RPMI8226 (cell line): ENCODE results near the gene CENPW.

Experiments used
- DNase-seq: peaks from one replicate; pipeline ENCODE4 v3.0.0-alpha.2; 2015

Gene CENPW

DNA sequence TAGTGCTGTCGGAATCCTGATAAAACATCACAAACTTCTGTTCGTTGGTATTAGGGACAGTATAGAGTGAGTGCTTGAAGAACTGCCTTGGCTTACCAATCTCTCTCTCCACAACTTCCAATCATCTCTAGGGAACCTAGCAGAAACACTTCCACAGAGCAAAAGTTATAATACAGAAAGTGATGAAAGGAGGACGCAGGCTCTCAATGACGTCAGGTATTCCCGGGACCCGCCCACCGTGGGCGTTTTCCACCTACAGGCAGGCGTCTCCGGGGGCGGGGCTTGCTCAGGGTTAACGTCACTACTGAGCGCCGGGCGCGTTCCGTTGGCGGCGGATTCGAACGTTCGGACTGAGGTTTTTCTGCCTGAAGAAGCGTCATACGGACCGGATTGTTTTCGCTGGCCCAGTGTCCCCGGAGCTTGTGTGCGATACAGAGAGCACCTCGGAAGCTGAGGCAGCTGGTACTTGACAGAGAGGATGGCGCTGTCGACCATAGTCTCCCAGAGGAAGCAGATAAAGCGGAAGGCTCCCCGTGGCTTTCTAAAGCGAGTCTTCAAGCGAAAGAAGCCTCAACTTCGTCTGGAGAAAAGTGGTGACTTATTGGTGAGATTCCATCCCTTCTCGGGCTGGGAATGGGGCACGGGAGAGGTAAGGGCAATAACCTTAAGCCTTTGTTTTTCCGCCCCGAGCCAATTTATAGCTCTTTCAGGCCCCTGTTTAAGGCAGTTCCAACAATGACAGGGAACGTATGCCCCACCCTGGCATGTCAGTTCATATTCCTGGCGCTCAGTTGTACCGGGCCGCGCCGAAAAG, at the start of gene CENPW:
CENPW (plus strand) TSS at position 320 of the 814 bp plus-strand sequence; CDS start at position 479, 159 bp downstream.
- DNase-seq, result peak; percentile 91

DNA sequence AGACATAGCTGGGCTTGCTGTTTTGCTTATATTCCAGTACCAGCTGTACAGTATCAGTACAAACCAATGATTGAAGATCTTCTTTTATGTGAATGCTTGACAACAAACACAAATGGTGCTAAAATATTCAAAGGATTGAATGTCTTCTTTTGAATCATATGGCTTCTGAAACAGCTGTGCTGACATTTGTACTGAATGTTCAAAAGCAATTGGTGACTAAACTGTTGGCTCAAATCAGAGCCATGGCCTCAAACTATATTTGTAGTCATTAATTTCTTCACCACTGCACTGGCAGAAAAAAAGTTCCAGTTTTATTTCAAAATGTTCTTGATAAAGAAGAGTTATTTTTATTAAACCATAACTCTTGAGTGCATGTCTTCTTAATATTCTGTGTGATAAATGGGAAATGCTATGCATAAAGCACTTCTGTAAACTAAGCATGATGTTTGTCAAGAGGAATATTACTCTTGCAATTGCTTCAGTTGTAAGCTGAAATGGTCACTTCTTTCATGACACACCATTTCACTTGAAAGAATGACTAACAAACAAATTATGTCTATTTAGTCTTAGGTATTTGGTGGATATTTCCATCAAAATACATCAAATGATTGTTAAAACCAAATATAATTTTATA, 45.9 kb upstream of the CENPW start:
- no peak for DNase-seq

DNA sequence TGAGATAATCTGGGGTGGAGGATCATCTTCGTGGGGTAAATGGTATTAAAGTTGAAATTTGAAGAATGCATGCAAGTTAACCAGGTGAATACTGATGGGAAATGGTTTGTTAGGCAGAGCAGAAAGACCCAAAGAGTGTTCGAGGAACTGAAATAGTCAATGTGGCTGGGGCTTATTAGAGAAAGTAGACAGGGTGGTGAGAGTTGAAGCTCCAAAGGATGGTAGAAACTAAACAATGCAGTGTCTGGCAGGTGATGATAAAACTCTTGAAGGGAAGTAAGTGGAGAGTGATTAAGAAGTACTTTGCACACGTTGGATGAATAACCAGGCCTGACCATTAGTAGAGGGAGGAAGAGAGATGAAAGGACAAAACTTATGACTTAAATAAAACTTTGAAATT, 39.8 kb upstream of the CENPW start:
- DNase-seq, result no peak

DNA sequence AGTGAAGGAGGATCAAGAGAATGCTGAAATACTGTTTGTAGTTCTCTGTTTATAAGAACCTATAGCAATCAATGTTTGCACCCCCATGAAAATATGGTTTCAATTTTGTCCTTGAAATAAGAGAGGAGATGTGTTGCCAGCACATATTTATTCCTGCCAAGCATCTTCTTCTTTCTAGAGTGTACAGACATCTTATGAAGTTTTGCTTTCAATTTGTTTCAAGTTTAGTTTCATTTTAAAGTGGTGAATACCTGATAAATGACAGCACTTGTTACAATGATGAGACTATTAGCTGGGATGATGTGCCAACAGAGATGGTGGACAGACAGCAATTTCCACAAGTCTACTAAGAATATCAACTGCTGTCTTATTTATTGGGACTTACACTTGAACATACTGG, 39.2 kb upstream of the CENPW start:
- DNase-seq, result no peak

DNA sequence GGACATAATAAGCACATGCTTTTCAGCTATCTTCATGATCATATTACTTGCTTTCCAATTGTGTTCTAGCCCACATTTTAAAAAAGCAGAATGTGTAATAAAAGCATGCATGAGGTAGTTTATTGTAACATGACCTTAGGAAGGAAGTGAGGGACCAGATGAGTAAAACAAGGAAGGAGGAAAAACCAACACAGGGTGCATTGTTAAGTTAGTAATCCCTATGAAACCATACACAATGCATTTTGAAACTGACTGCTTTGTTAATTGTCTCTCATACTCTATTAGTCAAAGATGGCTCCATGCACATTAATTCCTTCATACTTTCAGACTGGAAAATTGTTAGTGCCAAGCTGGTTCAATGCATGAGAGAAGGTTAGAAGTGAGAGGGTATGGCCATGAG, 37.7 kb upstream of the CENPW start:
- DNase-seq, result no peak

DNA sequence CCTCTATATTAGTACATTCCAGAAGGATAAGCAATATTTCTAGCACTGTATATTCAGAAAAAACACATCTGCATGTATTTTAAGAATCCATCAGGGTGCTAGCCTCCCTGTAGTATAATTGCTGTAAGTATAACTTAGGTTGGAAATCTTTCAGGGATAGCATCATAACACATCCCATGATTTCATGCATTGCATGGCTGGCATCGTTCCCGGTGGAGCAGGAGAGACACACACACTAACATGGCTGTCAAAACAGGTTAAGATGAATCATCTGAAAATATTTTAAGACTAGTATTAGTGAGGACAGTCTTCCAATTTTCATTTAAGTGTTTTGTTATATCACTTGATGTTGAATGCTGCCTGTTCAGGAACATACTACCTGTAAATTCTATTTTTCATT, 32.1 kb upstream of the CENPW start:
- no peak for DNase-seq

DNA sequence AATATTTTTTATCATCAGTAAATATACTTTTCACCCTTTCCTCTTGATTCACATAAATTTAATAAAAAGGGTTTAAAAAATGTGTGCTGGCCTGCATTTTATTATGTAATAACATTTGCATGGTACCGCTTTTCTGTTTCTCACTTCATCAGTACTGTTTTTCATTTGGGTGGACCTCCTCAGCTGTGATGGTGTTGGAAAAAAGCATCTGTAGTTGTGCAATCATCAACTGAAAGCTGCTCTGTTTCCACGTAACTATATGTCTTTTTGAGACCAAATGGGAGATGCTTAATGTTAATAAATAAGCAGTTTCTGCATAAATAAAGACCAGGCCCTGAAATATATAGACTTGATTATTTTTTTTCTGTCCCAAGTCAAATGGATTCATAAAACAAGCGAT, 31.6 kb upstream of the CENPW start:
- no peak for DNase-seq

DNA sequence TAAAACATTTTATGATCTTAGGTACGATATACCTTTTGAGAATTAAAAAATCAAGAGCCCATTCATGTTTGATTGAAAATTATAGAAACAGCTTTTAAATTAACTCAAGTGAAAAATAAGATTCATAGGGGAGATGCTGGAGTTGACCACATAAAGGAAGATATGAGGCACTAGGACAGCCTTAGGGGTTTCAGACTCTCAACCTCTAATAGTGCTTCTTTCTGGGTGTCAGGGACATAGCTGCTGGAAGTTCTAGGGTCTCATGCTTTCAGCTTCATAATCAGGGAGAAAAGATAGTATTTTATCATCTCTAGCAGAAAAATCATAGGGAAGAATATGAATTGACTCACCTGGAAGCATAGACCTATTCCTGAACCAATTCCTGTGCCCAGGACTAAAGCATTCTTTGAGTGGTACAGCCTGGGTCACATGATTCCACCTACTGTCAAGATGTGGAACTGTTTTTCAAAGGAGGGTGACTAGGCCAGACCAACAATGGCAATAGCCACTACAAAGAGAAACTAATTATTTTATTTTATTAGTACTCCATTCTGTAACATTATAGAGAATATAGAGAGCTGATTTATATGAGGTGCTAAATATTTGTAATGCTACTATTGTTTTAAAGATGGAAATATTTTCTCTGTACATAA, 27.8 kb upstream of the CENPW start:
- peak; percentile 3 for DNase-seq

DNA sequence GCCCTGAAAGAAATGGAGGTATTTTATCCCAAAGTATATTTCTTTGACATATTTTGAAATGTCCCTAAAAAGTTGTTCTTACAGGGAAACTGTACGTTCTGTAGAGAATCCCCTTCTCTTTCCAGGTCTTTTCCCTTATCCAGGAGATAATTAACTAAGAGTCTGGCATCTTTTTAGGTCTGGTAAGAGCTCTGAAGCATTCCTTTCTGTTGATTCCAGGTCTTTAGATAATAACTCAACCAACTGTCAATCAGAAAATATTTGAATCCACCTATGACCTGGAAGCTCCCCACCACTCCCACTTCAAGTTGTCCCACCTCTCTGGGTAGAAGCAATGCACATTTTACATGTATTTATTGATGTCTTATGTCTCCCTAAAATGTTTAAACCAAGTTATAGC, 26.0 kb upstream of the CENPW start:
- DNase-seq, result no peak

DNA sequence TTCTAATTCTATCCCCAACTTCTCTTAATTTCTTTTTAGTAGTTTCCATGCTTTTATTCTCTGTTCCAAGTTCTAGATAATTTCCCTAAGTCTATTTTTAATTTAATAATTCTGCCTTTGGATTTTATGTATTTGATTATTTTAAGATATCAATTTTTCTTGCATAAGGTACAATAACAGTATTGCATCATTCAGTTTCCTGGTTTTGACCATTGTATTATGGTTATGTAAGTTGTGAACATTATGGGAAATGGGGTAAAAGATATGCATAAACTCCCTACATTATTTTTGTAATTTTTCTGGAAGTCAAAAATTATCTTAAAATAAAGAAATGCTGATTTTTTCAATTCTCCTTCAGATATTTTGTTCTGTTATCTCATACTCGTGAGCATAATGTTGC, 21.1 kb upstream of the CENPW start:
- no peak for DNase-seq

DNA sequence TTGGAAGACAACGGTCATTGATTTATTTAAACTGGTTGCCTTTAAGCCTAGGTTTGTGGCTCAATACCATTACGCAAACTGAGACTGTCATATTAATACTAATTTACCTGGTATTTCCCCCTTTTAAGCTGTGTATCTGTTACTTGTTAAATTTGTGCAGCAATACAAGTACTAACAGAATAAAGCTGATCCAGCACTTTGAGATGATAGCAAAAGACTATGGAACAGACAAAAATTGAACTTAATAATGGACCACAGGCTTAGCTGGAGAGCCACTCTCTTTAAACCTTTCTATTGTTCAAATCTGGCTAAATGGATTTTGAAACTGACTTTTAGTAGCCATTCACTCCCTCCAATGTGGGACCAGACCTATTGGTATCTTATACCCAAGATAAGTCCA, 6.2 kb upstream of the CENPW start:
- DNase-seq, result no peak

DNA sequence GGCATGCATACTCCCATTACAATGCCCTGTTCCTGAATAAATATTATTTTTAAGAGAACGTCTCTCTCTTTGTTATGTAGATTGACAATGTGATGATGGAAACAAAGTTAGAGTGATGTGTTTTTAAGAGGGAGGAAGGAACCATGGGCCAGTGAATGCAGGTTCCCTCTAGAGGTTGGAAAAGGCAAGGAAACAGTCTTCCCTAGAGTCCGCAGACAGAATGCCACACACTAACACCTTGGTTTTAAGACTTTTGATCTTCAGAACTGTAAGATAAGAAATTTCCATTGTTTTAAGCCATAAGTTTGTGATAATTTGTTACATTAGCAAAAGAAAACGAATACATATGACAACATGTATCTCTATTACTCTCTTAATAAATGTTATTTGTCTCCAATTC, 4.7 kb upstream of the CENPW start:
- DNase-seq, result no peak

DNA sequence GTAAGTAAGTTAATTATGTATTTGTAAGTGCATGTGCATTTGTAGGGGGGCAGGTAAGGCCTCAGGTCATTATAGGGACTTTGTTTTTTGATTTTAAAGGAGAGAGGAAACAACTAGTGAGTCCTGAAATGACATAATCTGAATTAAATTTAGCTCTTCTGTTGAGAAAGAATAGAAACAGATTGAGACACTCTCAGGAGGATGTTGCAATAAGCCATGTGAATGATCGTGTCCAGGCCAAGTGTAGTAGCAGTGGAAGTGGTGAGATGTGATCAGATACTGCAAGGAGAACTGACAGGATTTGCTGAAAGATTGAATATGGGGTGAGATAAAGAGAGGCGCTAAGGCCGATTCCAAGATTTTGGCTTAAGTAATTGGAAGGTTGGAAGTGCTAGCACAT, 2.6 kb upstream of the CENPW start:
- DNase-seq, result no peak

DNA sequence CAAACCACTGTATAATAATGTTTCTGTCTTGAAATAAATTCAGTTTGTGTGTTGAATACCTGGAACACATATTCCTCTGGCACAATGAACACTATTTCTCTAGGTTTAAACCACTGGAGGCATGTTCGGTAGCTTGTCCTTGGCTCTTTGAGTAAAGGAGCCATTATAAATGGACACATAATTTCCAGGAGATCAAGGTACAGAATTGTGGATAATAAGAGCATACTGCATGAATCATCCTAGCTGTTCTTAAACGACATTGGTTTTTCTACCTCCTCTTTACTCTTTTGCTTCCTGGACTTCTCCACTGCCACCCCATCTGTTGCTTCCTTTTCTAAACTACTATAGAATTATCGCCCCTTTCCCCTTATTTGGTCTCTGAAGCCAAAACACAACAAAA, 1.2 kb downstream of the CENPW start:
- no peak for DNase-seq

DNA sequence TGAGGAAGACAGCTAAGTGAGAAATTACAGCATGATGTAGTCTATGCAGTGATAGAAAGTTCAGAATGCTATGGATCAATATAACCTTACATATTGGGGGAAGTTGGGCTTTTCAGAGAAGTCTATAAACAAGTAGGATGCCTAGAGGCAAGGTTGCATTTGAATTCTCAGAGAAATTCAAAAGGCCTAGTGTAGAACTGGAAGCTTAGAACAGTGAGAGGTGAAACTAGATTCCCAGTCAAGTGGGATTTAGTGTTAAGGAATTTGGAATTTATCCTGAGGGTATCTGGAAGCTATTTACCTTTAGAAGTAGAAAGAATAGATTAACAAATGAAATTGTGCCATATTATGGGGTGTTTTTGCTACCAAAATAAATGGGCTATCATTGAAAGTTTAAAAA, 4.3 kb downstream of the CENPW start:
- no peak for DNase-seq

DNA sequence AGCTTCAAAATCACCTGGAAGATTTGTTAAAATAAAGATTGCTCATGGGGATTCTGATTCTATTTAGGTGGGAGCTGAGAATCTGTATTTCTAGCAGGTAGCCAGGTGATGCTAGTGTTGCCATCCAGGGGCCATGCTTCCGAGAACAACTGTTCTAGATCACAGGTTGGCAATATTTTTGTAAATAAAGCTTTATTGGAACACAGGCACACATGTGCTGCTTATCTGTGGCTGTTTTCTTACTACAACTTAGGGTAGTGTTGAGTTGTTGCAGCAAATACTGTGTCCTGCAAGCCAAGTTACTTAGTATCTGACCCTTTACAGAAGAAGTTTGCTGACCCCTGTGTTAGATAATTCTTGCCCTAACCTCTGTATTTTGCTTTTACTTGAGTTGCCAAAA, 12.0 kb downstream of the CENPW start:
- no peak for DNase-seq

DNA sequence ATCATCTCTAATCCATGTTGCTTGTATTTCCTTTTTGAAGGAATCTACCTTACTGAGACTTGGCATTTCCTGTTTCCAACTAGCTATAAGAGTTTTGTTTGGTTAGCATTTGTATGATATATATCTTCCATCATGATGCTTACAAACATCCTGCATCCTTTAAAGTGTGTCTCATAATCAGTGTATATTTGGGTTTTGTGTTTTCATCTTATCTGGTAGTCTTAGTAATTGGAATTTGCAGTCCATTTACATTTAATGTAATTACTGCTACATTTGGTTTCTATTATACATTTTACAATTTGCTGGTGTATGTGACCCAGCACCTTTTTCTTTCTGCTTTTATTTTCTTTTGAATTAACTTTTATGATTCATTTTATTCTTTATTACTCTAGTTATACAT, 12.6 kb downstream of the CENPW start:
- DNase-seq, result no peak

DNA sequence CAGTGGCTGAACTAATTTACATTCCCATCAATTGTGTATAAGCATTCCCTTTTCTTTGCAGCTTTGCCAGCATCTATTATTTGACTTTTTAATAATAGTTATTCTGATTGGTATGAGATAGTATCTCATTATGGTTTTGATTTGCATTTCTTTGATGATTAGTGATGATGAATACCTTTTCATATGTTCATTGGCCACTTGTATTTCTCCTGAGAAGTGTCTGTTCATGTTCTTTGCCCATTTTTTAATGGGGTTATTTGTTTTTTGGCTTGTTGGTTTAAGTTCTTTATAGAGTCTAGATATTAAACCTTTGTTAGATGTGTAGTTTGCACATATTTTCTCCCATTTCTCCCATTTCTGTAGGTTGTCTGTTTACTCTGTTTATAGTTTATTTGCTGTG, 16.6 kb downstream of the CENPW start:
- no peak for DNase-seq

DNA sequence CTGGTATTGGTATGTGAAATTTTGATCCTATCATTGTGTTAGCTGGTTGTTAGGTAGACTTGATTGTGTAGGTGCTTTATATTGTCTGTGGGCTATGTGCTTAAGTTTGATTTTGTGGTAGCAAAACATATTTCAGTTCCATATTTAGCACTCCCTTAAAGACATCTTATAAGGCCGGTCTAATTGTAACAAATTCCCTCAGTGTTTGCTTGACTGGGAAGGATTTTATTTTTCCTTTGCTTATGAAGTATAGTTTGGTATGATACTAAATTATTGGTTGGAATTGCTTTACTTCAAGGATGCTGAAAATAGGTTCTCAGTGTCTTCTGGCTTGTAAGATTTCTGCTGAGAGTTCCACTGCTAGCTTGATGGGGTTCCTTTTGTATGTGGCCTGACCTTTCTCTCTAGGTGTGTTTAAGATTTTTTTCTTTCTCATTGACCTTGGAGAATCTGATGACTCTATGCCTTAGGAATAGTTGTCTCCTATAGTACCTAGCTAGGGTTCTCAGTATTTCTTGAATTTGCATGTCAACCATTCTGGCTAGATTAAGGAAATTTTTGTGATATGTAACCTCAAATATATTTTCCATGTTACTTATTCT, 20.1 kb downstream of the CENPW start:
- DNase-seq, result no peak

DNA sequence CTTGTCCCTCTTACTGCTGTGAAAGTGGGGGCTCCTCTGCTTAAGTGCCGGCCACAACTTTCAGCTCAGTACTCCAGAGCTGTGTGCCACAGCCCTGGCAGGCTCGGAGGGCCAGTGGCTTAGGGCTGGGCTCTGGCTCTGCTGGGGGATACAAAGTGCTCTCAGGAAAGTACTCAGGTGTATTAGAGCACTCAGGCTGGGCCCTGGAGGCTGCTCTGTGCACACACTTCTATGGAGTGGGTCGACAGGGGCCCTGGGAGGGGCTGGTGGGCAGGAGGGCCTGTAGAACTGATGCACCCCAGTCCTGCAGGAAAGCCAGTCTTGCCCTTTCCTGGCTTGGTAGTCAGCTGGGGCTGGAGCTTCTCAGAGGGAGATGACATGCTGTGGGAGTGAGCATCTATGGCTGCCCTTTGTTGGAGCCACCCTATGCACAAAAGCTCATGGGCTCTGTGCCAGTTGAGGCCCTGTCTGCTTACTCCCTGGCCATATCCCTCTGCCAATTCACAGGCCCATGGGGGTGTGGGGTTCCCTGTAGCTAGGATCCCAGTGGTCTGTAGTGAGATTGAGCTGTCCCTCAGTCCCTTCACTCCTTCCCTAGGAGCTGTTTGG, 22.0 kb downstream of the CENPW start:
- no peak for DNase-seq

DNA sequence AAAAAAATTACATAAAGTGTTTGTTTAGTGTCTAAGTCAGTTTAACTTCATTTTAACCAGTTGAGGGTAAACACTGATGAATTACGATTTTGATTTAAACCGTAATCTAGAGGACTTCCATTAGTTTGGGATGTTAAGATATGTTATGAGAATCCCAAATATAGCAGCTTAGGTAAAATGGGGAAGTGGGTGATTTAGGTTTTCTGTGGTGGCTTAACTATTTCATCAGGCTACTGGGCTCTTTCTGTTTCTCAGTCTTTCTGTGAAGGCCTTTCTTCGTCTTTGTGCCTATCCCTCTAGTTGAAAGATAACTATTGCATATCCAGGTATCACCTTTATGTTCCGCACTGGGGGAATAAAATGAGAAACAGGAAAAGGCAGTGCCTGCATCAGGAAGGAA, 27.9 kb downstream of the CENPW start:
- no peak for DNase-seq

DNA sequence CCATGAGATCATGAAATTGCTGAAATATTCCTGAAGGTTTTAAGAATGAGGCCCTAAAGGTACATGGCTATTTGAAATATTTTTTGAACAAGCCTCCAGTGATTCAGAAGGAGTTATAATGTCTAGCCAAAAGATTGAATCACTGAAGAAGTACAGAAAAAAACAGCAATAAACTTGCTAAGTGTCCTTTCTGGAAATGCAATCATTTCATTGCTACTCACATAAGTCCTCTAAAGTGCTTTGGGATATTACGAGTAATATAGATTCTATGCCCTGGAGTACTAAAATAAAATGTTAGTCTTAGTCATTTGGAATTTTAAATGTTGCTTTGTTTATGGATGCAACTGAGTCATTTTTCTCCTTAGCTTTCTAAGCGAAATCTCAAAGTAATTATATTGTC, 32.7 kb downstream of the CENPW start:
- DNase-seq, result no peak

DNA sequence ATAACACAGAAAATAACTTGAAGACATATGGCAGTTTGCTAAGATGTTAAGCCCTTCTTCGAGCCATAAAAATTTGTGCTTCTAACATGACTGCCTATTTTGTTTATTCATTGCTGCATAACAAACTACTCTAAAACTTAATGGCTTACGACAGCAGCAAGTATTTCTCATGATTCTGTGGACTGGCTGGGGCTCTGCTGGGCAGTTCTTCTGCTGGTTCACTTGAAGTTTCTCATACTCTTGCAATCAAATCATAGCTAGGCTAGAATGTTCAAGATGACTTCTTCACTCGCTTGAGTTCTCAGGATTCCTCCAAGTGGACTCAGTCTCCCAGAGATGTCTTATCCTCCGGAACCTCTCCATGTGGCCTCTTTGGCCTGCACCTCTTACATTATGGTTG, 33.4 kb downstream of the CENPW start:
- DNase-seq, result no peak

DNA sequence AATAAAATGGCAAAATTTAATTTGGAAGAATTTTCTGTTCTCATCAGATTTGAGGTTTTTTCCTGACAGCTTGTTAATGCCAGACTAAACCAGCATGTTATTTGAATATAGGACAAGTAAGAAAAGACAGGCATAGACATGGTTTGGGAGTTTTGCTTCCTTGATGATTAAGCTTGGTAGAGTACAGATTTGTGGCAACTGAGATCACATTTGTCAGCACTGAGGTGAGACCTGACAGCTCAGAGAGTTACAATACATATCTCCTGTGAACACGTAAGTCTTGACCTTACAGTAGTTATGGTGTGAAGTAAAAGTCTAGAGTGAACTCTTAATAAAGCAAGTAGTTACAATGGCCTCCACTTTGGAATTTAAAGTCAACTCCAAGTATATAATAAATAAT, 34.5 kb downstream of the CENPW start:
- no peak for DNase-seq
